SKM-1 treated with dmso at 0.1 percent for 144 hours (cell line): Measurements from ENCODE around the gene GPC5.
A peak's percentile ranks its signal among the peaks of the same experiment; 100 is the strongest.

Source experiments
- DNase-seq: peaks from one replicate; lab custom pipeline; 2025; ENCODE audit not compliant: unreplicated experiment; lab: John Stamatoyannopoulos, UW

The GPC5 gene

DNA sequence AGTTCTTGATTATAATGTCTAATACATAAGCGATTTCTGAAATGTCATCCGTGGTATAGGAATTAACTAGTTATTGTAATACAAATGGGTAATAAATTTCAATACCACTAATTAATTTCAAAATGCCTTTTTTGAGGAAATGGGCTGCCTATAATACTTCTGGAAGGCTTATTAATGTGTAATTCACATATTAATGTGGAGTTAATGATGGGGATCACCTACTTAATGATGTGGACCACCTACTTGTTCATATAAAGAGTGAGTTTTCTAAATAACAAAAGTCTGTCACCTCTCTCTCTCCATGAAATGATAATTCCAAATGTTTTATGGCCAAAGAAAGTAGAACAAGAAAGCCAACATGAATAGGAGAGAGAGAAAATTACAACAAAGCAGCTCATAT is 914.4 kb downstream of the GPC5 start:
- DNase-seq: no peak

DNA sequence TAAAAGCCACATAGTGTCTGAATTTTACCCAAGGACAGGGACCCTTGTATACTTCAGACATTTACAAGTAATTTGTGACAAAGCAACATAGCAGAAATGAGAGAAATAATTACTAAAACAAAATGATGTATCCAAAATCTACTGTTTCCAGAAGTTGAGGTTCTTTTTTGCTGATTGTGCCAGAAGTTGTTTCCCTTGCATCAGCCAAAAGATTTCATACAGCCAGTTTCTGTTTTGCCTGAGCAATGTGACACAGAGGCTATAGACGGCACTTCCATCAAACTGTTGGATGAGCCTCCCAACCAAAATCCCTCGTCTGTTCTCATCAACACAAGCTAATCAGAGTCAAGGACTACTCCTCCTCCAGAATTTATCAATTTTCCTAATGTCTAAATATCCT is 915.0 kb downstream of the GPC5 start:
- DNase-seq: no peak

DNA sequence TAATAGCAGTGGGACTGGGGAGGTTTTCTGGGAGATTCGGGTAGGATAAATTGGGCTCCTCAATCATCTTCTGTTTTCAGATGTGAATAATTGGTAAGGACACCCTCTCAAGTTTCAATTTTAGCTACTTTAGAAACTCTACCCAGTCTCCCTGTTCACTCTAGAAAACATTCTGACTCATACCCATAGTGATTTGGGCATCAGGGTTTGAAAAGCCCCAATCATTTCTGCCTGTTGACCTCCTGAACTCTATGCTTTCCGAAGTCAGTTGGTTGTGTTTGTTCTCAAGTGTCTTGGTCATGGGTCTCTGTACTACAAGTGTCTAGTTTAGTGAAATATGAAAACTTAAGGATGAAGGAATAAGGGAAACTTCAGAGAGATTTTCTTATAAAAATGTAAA is 916.8 kb downstream of the GPC5 start:
- no peak for DNase-seq

DNA sequence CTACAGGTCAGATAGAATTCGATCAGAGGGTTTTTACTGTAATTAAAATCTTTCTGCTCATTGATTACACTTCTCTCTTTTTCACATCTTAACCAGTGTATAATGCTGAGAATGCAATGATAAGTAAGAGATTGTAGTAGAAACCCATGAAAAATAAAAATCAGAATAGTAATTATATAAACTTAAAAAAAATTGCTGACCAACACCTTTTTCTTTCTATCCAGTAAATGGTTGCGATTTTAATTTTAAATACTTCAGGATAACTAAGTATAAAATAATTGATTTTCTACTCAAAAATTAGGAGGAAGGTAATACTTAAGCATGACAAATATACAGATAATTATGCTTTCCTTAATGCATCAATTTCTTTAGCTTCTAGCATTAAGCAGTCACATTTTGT is 917.6 kb downstream of the GPC5 start:
- DNase-seq: no peak

DNA sequence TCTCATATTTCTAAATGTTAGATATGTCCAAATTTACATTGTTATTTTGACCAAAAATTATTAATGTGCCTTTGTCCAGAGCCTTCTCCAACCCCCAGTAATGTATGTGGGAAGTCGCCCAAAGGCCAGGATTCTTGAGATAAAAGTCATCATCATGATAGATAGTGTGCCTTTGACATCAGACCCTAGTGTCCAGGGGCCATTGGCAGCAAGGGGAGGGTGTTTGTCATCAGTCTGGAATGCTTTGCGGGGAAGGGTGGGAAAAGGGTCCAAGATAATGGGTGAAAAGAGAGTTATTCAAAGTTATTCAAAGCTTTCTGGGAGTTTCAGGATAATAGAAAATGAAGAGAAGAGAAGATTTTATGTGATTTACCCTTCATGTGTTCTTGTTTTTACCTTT is 918.6 kb downstream of the GPC5 start:
- DNase-seq: no peak

DNA sequence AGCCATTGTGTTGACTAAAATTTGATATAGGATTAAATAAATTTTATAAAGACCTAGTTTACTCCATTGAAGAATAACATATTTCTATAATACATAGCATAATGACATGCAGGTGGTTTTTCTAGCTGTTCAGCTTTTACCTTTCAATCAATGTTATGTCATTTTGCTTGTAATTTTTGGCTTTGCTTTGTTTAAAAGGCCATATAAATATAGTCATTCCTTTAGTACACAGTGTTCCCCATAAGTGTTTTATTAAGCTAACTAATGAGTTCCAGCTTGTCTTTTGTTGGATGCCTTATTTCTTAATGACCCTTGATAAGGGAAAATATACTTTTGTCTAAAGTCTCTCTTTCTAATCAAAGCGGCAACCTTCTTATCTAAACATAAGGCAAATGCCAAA is 921.9 kb downstream of the GPC5 start:
- no peak for DNase-seq

DNA sequence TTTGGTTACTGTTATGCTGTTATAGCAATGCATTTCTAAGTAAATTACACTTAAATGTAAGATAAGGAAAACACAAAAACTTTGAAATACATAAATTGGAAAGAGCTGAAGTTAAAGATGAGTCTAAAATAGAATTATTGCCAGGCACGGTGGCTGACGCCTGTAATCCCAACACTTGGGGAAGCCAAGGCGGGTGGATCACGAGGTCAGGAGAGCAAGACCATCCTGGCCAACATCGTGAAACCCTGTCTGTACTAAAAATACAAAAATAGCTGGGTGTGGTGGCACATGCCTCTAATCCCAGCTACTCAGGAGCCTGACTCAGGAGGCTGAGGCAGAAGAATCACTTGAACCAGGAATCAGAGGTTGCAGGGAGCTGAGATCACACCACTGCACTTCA is 922.8 kb downstream of the GPC5 start:
- DNase-seq: no peak

DNA sequence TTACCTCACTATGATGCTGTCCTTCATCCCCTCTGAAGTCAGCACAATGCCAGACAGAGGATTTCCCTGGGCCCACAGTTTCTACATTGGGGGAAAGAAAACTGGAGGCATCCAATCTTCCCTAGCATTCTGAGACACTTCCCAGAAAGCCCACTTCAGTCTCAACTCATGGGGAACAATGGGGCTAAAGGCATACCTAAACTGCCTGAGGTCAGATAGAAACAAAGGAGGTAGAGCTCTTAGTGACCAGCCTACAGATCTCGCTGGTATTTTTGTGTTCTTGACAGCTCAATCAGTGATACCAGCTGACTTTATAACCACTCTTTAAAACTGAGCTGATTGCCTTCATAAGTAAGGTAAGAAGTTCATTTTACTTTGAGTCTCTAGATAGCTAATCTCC is 947.2 kb downstream of the GPC5 start:
- no peak for DNase-seq

DNA sequence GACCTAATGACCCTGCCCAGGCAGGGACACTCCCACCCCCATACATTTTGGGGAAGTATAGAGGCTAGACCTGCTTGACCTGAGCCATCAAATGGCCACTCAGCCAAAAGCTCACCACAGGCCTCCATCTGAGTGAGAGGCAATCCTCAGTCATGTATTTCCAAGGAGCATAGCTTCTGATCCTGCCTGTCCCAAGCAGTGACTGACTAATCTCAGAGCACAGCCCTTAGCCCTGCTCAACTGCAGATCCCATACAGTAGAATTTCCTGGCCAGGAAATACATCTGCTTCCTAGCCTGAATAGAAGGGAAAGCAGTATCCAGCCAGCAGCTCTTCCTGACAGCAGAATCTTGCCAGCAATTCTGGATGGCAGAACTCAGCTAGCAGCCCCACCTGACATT is 947.6 kb downstream of the GPC5 start:
- no peak for DNase-seq

DNA sequence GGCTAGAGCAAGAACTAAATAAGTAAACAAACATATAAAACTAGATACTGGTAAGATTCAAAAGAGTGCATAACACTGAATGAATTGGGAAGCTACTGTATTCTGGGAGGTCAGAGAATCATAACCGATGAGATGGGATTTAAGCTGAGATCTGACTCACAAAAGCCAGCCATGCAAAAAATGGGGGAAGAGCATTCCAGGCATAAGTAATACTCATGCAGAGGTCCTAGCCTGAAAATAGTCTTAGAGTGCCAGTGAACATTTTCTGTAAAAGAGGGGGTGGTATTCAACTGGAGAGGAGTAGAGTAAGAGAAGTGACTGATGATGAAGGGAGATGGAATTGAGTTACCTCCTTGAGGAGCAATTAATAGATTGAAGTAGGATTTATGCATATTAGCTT is 956.2 kb downstream of the GPC5 start:
- no peak for DNase-seq

DNA sequence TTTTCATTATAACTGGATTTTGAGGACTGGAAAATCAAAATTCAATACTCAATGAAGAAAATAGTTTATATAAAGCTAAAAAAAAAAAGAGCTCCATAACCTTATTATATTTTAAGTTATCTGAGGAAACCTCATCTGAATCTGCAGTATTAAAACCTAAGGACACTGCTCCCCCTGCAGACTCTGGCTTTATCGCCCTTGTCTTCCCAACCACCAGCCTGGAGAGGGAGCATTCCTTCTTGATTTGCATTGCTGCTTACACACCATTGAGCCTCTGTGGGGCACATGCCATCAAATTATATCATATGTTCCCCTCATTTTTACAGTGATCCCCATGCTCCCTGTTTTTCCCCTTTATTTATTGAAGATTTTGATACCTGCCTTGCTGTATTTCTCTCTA is 956.8 kb downstream of the GPC5 start:
- peak; percentile 10 for DNase-seq

DNA sequence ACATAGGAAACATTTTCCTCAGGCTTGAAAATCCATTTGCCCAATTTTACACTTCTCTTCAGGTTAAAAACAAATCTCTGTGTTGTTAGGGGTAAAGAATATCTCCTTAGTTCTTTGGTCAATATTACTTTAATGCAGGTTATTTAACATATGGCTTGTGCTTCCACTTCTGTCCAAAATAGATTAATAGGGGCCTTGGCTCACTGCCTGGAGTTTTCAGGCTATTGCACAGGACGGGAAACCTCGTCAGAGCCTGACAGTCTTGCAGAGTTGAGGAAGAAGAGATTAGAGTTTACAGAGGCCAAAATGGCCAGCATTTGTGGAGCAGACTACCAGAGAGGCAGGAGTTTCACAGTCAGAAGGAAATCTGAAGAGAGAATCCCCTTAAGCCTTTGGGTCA is 964.3 kb downstream of the GPC5 start:
- DNase-seq: no peak

DNA sequence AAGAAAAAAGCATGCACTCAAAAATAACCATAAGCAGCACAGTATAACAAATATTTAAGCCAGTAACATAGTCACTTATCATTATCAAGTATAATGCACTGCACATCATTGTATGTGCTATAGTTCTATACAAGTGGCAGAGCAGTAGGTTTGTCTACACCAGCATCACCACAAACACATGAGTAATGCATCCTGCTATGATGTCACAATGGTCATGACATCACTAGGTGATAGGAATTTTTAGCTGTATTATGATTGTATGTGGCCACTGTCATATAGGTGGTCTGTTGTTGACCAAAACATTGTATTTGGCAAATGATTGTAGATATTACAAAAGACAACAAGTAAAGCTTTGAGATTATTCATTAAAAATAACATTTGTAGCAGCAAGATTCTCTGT is 967.5 kb downstream of the GPC5 start:
- DNase-seq: no peak

DNA sequence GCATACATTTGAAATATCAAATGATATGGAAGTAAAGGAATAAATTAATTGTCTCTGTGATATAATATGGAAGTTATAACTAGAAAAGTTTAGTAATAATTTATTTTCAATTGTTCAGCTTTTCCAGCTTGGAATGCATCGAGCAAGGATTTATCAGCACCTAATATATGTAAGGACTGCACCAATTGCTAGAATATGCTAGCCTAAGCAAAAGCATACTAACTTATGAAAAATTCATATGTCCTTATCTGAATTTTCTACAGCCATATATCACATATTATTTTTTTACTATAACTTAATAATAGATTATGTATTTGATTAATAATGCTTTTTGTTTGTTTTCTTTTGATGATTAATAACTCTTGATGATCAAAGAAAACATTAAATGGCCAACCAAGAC is 979.0 kb downstream of the GPC5 start:
- DNase-seq: no peak

DNA sequence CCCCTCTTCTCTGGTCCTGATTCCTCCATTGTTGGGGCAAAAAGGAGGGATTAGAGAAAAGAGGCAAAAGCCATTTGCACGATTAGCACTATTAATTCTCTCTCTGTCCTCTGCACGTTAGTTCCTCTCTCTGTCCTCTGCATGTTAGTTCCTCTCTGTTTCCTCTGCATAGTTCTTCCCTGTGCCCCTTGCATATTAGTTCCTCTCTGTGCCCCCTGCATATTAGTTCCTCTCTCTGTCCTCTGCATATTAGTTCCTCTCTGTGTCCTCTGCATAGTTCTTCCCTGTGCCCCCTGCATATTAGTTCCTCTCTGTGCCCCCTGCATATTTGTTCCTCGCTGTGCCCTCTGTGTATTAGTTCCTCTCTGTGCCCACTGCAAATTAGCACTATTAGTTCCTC is 981.0 kb downstream of the GPC5 start:
- peak; percentile 41 for DNase-seq

DNA sequence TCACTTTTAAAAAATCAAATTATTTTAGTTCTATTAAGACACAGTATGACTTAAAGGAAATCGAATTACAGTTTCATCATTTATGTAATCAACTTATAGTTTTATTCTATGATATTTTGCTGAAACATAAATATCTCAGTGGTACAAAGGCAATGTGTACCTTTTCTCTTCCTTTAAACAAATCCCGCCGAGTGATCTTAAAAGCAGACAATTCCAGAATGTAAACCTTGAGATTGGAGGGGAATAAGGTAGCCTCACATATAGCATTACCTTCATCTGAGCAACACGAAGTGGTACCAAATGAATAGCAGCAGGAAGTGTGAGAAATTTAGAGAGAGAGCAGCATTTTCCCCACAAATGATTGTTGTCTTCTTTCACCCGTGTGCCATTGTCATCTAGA is 986.0 kb downstream of the GPC5 start:
- no peak for DNase-seq

DNA sequence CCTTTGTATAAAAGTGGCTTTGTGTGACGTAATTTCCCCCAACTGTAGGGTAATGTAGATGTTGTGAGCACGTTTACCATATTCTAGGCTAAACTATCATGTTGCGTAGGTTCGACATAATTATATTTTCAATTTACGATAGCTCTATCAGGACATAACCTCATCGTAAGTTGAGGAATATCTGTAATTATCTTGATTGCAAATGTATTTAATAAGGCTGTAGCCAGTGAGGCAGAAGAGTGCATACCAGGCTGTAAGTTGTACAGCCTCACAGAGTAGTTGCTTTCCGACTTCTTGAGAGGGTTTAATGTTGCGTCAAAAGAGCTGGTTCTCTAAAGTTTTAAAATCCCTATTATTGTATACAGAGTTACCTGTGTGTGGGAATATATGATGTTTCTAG is 988.8 kb downstream of the GPC5 start:
- DNase-seq: no peak

DNA sequence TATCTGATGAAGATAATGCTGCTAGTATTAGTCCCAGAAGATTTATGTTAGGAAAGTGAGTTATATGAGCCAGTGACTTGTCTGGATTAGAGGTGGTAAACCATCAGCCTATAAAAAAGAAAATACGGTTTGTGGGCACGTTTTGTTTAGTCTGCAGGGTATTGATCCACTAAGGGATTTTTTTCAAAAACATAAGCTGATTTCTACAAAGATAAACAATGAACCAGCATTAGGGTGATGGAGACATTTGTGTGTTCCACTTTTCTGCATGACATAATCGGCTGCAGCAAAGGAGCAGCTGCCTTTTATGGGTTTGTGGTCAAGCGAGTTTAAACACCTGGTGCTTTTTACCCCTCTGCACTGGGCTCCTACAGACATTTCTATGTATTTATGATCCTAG is 991.8 kb downstream of the GPC5 start:
- DNase-seq: no peak

DNA sequence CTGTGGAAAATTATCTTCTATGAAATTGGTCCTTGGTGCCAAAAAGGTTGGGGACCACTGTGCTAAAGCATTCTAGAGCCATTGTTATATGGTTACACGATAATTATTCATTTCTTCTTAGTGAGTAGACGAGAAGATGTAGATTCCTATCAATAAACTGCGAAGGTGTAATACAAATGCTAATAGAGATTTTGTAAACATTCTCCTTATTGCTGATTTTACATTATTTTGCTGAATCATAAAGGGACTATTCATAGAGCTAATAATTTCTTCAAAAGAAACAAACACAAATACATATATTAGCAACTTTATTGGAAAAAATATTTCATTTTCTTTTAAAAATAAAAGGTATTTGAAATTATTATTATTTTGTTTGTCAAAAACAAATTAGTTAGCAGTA is 1005.2 kb downstream of the GPC5 start:
- DNase-seq: no peak

DNA sequence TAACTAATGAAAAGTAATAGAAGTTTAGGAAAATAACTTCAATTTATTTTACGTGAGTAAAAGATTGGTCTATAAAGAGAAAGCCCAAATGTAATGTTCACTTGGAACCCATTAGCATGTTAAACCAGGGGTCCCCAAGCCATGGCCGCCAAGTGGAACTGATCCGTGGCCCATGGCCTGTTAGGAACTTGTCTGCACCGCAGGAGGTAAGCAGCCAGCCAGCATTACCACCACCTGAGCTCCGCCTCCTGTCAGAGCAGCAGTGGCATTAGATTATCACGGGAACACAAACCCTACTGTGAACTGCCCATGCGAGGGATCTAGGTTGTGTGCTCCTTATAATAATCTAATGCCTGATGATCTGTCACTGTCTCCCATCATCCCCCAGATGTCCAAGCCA is 1009.4 kb downstream of the GPC5 start:
- no peak for DNase-seq

DNA sequence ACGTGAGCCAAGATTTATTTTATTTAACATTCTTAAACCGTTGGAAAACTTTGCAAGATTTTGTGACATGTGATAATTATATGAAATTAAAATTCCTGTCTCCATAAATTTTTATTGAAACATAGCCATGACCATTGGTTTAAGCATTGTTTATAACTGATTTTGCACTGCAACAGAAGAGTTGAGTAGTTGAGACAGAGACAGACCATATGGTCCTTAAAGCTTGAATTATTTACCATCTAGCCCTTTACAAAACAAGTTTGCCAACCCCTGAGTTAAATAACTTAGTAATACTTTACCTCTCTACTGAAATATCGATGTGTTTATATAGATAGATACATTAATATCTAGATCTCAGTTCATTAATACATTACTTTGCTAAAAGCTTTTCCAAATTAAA is 1014.1 kb downstream of the GPC5 start:
- no peak for DNase-seq

DNA sequence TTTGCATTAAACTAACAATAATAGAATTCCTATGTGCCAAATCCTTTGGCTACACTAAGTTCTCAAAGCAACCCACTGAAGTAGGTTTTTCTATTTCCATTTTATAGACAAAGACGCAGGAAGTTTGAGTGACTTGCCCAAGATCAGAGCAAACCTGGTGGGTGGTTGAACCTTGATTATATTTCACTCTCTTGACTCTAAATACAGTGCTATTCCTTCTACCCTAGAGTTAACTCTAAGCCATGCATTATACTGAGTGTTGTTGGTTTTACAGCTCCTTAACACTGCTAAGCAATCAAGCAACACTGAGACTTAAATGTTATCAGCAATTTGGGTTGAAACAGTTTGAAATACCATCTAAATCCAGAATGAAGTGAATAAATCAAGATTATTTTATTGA is 1014.6 kb downstream of the GPC5 start:
- no peak for DNase-seq

DNA sequence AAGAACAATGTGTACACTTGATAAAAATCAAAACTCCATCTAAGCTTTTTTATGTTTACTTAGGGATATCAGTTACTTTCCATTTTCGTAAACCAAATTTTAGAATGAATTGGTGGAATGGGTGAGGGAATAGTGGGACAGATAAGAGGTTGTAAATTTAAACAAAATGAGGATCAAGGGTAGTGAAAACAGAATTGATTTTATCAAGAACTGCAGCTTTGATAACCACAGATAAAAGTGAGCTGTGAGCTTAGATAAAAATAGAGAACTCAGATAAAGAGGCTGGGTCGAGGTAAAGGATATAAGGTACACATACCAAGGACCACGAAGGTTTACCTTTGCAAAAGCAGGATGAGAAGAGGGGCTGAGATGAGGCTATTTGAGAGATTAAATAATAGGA is 1015.0 kb downstream of the GPC5 start:
- no peak for DNase-seq

DNA sequence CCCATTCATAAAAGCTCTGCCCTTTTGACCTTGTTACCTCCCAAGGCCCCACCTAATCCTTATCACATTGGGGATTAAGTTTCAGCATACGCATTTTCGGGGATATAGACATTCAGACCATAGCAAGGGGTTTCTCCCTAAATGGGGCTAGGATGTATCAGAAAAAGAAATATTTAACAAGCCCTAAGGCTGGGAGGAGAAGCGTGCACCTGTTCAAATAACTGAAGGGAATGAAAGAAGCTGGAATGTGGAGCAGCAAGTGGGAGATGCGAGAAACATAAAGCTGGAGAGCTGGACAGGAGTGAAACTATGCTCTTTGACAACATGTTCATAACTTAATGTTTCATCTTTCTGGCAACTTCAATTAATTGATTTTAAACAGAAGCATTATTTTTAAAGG is 1016.4 kb downstream of the GPC5 start:
- no peak for DNase-seq
